Endometrial microvascular endothelial cells (primary cell): ENCODE data around the gene KISS1. TPM values are rescaled to one million over a fixed set of nuclear protein-coding genes. Genes with fewer than 3 reads are reported as not detected.

ENCODE experiments used
- in situ Hi-C: cut with HindIII; loops from 2 replicates; pipeline ENCODE4 v1.10.0; 2017; ENCODE audit warnings: low sequenced_read_pairs, low pct_unique_long_range_greater_than_20kb; ENCODE audit errors: inconsistent ontology term
- total RNA-seq: library from RNA; depleted of rRNA; stranded (reverse); fragments of >200 nt; gene quantifications from one replicate; pipeline ENCODE4 v1.2.3, GENCODE V29; 2015; ENCODE audit errors: inconsistent ontology term

KISS1 gene
- total RNA-seq, 1 donor from 2014 or later, result 2.0 TPM

GRCh38 chr1:204171751-204172178, 24.5 kb downstream of the KISS1 start:
- in situ Hi-C loops, result no loop called here

- in situ Hi-C loops, result no loop called here
Observed at GRCh38 chr1:204170494-204171155, 25.7 kb downstream of the KISS1 start.

- in situ Hi-C loops, result no loop called here
Observed at GRCh38 chr1:204169858-204170257, 26.4 kb downstream of the KISS1 start.

- in situ Hi-C loops, result no loop called here
Observed at GRCh38 chr1:204167730-204168129, 28.6 kb downstream of the KISS1 start.

- in situ Hi-C loops, result no loop called here
Observed at GRCh38 chr1:204166219-204166618, 30.1 kb downstream of the KISS1 start, which contains the start of gene REN. Gene REN, minus strand, starts transcription at chr1:204166337. Its CDS starts 44 bp downstream, at chr1:204166293.

- in situ Hi-C loops, result no loop called here
Observed at GRCh38 chr1:204162494-204163074, 33.7 kb downstream of the KISS1 start.

GRCh38 chr1:204161609-204162493, 34.4 kb downstream of the KISS1 start:
- in situ Hi-C loops, result no loop called here

- in situ Hi-C loops, result no loop called here
Observed at GRCh38 chr1:204157962-204158361, 38.3 kb downstream of the KISS1 start.

- in situ Hi-C loops, result no loop called here
Observed at GRCh38 chr1:204155881-204156280, 40.4 kb downstream of the KISS1 start.

- in situ Hi-C loops, result no loop called here
Observed at GRCh38 chr1:204154568-204155255, 41.6 kb downstream of the KISS1 start.

- in situ Hi-C loops, result no loop called here
Observed at GRCh38 chr1:204153667-204154066, 42.6 kb downstream of the KISS1 start.

- in situ Hi-C loops, result no loop called here
Observed at GRCh38 chr1:204152310-204153044, 43.8 kb downstream of the KISS1 start.

GRCh38 chr1:204151552-204152309, 44.6 kb downstream of the KISS1 start, which contains the start of gene ETNK2:
Gene ETNK2, minus strand, starts transcription at chr1:204152044. Its CDS starts 192 bp downstream, at chr1:204151852.
- in situ Hi-C loops, result no loop called here

GRCh38 chr1:204150702-204151551, 45.4 kb downstream of the KISS1 start:
- in situ Hi-C loops, result no loop called here

- in situ Hi-C loops, result loop anchor here (25.0 kb wide), 1 partner anchor 288 kb away; the partner anchor contains the start of gene SNRPE
Observed at GRCh38 chr1:204149635-204150565, 46.4 kb downstream of the KISS1 start.

GRCh38 chr1:204149107-204149506, 47.2 kb downstream of the KISS1 start:
- in situ Hi-C loops, result loop anchor here (25.0 kb wide), 1 partner anchor 287 kb away; the partner anchor contains the start of gene SNRPE
